EH (cell line): ENCODE measurements around the gene UBP1.
A peak's percentile ranks its signal among the peaks of the same experiment; 100 is the strongest.
"Not testable (repeated sequence)": the region's sequence is repeated elsewhere in the genome, so short reads cannot be mapped to it uniquely, and the experiment has no call there.

Experiments used
- DNase-seq: peaks from one replicate; pipeline ENCODE4 v3.0.0-alpha.2; 2015; ENCODE audit warnings: low read depth

The UBP1 gene

GRCh38 chr3:33437556-33438283 is 2.5 kb downstream of the UBP1 start:
- DNase-seq: peak; percentile 67

DNA sequence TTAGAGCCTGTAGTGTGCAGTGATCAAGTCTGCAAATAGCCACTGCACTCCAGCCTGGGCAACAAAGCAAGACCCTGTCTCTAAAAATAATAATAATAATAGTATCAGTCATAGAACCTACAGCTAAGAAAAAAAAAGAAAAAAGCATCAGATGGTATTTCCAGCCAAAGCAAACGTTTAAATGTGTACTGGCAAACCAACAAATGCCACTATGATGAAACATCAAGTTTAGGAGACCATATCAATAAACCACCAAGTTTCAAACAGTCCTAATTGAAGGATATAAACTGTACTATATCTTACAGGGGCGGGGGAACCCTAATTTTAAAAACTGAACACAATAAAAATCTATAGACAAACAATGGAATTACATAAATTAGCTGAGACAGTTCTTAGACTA is 6.4 kb downstream of the UBP1 start:
- peak; percentile 59 for DNase-seq

DNA sequence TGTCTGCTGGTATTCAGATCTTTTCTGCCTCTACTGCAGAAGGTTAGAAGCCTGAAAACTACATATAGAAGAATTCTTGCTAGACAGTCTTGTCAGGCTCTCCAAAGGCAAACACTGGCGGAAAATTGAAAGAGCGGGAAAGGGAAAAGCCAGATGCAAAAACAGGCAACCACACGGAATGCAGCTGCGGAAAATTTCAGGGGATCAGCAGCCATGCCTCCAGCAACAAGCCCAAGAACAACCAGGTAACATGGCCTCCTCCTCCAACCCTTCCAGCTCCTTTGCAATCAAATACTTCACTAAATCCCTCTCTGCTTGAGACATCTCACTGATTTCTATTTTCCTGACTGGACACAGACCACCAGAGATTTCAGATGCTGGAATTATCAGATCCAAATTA is 9.6 kb downstream of the UBP1 start:
- DNase-seq: no peak

DNA sequence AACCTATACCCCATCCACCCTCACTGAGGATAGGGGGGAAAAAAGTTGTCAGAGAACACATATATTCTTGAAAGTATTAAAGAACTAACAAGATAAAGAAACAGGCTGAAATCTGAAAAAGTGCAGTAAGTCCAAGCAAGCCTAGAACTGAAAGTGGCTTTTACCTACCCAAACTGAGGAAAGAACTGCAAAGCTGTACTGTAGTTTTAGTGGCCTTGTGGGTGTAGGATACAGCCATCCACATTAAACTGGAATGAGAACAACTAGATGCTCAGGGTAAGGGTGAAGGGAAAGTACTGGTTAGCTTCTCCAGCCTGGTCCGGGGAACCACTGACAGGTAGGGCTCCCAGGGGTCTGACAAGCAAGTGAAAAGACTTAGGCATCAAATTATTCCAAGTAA is 10.1 kb downstream of the UBP1 start:
- DNase-seq: no peak

- not testable (repeated sequence) for DNase-seq
These were observed 10.9 kb downstream of the UBP1 start for GRCh38 chr3:33429306-33429705.

DNA sequence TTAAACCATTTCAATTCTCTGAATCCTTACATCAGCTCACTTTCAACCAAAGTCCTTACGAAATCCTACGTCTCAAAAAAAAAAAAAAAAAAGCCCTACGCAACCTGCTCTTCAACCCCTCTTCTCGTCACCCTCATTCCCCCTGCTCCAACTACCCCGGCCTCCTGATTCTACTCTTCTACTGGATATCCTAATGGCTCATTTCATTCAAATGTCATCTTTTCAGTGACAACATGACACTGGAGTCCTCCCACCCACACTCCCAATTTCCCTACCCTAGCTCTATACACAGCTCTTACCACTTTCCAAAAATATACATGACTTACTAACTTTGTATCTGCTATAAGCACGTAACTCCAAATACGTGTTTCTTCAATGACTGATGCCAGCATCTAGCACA is 11.5 kb downstream of the UBP1 start:
- no peak for DNase-seq

DNA sequence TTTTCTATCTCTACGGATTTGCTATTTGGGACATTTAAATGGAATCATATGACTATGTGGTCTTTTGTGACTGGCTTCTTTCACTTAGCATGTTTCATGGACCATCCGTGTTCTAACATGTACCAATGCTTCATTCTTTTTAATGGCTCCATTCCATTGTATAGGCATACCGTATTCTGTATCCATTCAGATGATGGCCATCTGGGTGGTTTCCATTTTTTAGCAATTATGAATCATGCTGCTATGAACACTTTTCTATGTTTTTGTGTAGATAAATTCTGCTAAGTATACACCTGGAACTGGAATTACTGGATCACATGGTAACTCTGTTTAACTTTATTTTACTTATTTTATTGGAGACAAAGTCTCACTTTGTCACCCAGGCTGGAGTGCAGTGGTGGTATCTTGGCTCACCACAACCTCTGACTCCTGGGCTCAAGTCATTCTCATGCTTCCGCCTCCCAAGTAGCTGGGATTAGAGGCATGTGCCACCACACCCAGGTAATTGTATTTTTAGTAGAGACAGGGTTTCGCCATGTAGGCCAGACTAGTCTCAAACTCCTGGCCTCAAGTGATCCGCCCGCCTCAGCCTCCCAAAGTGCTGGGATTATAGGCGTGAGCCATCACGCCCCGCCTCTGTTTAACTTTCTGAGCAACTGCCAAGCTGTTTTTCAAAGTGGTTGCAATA is 13.4 kb downstream of the UBP1 start:
- DNase-seq: no peak

DNA sequence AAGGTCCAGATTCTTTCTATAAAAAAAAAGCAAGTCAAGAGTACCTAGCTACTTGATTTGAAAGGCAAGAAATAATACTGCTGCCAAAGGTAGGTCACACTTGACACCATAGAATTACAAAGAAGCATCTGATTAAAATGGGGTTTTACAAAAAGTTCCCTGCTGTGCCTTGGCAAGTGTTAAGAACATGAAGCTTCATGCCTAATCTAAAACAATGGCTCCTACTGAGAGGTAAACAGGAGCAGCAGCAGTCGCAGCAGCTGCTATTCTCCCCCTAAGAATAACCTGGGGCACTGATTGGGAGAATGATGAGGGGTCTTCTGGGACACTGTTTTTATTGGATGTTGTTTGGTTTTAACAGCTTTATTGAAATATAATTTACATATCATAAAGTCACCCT is 14.1 kb downstream of the UBP1 start:
- DNase-seq: no peak

GRCh38 chr3:33425453-33425852 is 14.8 kb downstream of the UBP1 start:
- no peak for DNase-seq

- DNase-seq: peak; percentile 13
These were observed 15.4 kb downstream of the UBP1 start for GRCh38 chr3:33424606-33425452.

GRCh38 chr3:33420966-33421365 is 19.2 kb downstream of the UBP1 start:
- DNase-seq: no peak

GRCh38 chr3:33419948-33420347 is 20.3 kb downstream of the UBP1 start:
- no peak for DNase-seq

GRCh38 chr3:33417066-33417673 is 23.0 kb downstream of the UBP1 start:
- peak; percentile 25 for DNase-seq

DNA sequence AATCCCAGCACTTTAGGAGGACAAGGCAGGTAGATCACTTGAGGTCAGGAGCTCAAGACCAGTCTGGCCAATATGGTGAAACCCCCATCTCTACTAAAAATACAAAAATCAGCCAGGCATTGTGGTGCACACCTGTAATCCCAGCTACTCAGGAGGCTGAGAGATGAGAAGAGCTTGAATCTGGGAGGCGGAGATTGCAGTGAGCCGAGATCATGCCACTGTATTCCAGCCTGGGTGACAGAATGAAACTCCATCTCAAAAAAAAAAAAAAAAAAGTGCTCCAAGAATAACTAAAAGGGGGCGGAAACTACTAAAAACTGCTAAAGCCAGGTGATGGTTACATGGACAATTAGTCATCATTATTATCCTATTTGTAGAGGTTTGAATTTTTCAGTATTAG is 29.4 kb downstream of the UBP1 start:
- DNase-seq: not testable (repeated sequence)

DNA sequence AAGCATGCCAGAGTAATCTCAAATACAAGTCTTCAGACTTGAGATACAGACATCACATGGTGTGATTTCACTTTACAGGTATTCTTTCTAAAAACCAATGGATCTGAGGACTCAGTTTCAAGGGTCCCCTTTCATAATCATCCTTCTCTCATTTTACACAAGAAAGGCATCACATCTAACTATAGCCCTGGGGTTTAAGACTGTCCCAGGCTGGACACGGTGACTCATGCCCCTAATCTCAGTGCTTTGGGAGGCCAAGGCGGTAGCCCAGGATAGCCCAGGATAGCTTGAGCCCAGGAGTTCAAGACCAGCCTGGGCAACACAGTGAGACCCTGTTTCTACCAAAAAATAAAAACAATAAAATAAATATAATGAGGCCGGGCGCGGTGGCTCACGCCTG is 36.4 kb downstream of the UBP1 start:
- peak; percentile 43 for DNase-seq

DNA sequence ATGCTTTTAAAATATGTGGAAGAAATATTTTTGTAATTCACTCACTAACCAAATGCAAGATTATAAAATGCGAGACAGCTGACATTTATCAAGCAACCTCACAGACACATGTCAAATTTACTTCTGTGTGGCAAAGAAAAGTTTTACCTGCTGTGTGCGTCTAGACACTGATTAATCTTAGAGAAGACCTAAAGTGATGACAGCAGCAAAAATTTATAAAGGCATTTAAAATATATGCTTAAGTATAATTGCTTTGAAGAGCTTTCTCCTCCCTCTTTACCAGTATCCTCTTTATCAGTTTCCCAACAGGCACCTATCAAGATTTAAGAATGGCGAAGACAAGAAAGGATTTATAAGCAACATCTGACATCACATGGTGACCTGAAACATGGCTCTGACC is 37.3 kb downstream of the UBP1 start:
- DNase-seq: no peak

GRCh38 chr3:33401781-33402180 is 38.4 kb downstream of the UBP1 start:
- DNase-seq: peak; percentile 69

GRCh38 chr3:33398410-33398809 is 41.8 kb downstream of the UBP1 start:
- no peak for DNase-seq

DNA sequence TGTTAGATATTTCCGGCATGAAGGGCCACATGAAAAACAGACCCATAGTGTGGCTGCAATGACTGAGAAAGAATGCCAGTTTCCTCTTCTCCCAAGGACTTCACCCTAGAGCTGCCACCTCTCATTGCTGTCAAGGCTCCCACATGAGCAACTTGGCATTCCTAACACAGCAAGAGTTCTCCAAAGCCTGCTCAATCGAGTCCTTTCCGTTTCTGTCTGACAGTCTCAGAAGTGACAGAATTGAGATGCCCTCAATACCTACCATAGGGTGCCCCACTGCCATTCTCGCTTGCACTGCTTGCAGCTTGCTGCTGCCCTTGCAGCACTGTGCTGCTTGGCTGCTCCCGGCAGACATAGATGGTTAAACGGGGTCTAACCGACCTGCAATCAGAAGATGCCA is 44.3 kb downstream of the UBP1 start:
- peak; percentile 17 for DNase-seq

DNA sequence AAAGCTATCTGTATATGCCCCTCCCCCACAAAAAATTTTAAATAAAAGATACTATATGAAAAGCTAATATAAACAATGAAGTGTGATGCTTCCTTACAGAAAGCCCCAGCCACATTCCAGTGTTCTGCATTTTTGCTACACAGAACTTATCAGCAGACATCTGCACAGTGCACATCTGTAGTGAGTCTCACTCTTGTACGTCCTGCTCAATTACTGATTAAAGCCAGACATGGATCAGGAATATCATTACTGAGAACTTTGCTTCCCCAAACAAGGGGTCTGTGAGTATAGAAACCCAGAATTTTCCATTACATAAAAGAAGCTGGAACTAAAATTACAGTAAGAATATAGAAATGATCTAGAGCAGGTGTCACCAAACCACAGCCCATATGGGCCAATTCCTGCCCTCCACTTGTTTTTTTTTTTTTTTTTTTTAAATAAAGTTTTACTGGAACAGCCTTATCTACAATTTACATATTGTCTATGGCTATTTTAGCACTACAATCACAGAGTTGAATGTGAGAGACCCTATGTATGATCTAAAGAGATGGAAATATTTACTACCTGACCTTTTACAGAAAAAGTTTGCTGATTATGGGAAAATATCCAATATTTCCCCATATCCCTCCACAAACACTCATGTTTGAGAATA is 45.7 kb downstream of the UBP1 start:
- DNase-seq: no peak

GRCh38 chr3:33392703-33393125 is 47.5 kb downstream of the UBP1 start:
- DNase-seq: peak; percentile 98

DNA sequence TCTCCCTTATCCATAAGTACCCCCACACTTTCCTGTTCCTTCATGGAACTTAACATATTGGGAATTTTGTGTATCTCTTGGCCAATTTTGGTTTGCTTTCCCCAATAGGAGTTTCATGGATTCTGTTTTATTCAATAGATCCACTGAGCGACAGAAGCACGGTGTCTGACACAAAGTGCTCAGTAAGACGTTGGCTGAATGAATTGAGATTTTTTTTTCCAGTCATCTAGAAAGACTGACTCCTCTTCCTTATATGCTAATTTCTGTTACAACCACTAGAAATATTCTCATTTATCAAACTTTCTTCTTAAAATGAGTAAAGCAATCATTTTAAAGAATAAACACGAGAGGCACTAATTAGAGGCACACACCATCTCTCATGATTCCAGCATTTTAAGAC is 48.1 kb downstream of the UBP1 start:
- no peak for DNase-seq
